ENCODE measurements around the gene NDUFB10.

The NDUFB10 gene

GRCh38 chr16:1973461-1974156 lies 14.3 kb downstream of the NDUFB10 start:
- no peak for DNase-seq

GRCh38 chr16:1974157-1975070 lies 15.1 kb downstream of the NDUFB10 start:
- DNase-seq, result no peak

GRCh38 chr16:1975432-1976215 lies 16.3 kb downstream of the NDUFB10 start:
- DNase-seq, result no peak

DNA sequence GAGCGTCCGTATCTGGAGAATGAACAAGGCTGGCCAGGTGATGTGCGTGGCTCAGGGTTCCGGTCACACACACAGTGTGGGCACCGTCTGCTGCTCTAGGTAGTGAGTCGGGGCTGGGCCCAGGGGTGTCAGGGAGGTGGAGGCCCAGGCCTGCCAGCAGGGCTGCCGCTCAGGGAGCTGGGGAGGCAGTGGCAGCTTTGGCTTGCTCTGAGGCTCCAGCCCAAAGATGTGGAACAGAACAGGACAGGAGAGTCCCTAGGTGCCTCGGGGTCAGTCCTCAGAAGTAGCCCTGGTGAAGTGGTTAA lies 16.8 kb downstream of the NDUFB10 start:
- no peak for DNase-seq

DNA sequence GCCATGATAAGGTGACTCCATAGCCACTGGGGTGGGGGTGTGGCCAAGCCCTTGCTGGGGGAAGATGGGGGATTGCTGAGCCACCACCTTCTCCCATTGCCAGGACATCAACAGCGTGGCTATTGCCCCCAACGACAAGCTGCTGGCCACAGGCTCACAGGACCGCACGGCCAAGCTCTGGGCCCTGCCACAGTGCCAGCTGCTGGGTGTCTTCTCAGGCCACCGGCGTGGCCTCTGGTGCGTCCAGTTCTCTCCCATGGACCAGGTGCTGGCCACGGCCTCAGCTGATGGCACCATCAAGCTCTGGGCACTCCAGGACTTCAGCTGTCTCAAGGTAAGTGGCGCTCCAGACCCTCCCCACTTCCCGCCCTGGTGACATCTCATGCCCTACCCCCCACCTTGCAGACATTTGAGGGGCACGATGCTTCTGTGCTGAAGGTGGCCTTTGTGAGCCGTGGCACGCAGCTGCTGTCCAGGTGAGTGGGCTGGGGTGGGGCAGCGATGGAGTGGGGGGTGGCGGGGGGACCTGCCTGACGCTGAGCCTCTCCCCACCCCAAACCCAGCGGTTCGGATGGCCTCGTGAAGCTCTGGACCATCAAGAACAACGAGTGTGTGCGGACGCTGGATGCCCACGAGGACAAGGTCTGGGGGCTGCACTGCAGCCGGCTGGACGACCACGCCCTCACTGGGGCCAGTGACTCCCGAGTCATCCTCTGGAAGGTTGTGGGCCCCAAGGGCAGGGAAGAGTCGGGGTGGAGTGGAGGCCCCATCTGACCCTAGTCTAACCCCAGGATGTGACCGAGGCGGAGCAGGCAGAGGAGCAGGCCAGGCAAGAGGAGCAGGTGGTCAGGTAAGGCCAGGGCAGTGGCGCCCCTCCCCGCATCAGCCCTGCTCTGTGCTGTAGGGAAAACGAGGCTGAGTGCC lies 17.9 kb downstream of the NDUFB10 start:
- no peak for DNase-seq

DNA sequence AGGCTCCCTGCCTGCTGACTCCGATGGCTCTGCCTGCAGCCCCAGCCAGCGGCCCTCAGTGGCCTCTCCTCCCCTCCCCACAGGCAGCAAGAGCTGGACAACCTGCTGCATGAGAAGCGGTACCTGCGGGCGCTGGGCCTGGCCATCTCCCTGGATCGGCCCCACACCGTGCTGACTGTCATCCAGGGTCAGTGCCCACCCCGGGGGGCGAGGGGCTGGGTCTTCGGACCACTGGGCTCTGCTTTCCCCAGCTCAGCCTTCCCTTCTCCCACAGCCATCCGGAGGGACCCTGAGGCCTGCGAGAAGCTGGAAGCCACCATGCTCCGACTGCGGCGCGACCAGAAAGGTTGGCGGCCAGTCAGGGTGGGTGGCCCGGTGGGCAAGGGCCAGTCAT lies 18.5 kb downstream of the NDUFB10 start:
- no peak for DNase-seq

DNA sequence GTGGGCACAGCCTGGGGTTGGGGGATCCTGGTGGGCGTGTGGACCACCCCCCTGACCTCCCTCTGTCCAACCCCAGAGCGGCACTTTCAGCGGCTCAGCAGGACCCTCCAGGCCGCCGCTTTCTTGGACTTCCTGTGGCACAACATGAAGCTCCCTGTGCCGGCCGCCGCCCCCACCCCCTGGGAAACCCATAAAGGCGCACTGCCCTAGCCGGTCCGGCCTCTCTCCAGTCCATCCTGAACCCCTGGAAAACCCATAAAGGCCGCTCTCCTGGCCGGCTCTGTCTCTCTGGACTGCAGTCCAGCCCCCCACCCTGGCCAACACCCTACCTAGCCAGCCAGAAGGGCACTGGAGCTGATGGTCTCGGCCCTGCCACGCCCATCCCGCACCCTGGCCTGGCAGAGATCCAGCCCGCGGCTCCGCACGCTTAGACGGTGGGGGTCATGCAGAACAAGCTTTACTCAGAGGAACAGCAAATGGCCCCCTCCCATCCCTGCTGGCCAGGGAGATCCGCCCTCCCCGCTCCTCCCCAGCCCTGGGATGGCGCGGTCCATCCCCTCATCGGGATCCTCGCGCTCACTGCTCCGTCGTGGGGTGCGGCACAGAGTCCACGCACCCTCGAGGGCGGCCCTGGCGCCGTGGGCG lies 19.3 kb downstream of the NDUFB10 start:
- DNase-seq, result no peak

GRCh38 chr16:1979271-1980029 lies 20.1 kb downstream of the NDUFB10 start:
- no peak for DNase-seq

DNA sequence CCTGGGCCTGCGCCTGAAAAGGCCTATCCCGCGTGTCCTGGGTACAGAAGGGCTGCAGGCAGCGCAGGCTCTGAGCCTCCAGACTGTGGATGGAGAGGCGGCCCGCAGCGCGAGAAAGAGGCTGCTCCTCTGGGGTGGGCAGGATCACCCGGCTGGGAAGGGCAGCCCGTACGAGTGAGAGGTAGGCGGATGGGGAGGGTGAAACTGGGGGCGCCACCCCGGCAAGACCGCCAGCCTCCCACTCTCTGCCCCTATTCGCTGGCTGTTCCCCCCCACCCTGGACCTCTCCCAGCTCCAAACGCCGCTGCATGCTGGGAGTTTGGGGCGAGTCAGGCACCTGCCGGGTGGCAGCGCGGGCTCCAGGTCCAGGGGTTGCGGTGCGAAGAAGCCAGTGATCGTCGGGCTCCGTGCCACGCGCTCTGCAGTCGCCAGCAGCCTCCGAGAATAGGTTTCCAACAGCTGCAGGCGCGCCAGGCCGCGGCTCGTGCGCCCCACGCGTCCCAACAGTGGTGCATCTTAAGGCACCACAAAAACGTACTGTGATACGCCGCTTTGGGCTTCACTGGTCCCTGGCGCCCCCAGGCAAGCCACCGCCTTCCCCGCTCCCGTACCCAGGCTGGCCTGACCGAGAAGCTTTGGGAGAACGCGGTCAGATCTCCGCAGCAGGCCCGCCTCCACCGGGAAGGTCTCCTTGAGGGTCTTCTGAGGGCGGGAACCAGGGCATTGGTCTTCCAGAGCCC lies 20.9 kb downstream of the NDUFB10 start:
- DNase-seq, result no peak

- no peak for DNase-seq
Observed at GRCh38 chr16:1980770-1981087, 21.4 kb downstream of the NDUFB10 start.

GRCh38 chr16:1981398-1981836 lies 22.1 kb downstream of the NDUFB10 start, which contains the start of gene NOXO1:
NOXO1 (minus strand) TSS chr16:1981469; CDS start chr16:1981179, 290 bp downstream.
- no peak for DNase-seq

DNA sequence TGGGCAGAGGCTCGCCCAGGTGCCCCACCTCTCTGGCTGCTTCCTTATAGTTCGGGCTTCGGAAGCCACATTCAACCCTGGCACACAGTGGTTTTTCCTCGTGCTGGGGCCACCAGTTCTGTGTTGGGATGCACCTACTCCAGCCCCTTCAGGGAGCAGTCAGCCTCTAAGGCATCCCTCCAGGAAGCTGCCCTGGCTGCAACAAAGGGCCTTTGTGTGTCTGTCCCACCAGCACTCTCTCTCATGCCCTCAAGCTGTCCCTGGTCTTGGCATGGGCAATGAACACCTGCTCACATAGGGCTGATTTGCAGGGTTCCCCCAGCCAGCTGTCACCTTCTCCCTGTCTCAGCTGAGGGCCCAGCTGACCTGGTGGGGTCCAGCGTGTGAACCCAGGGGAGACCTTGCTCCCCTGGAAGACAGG lies 22.7 kb downstream of the NDUFB10 start:
- DNase-seq, result no peak

DNA sequence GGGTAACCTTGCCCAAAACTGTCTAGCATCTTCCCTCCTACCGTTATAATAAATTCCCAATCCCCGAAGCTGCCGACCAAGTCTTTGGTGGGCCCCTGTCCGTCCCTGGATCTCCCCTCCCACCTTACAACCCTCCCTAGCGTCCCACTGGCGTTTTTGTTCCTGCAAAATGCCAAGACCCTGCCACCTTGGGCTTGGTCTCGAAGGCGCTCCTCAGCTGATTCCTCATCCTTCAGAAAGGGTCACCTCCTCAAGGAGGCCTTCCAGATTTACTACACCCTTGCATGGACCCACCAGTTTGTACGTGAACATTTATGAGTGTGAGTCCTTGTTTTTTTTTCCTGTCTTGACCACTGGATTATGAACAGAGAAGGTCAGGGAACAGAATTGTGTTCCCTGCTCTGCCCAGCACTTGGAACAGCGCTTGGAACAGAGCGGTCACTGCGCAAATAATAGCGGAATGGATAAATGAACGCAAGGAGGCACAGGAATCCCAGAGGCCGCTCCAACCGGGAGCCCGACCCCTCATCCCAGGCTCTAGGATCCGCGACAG lies 23.7 kb downstream of the NDUFB10 start:
- DNase-seq, result no peak

GRCh38 chr16:1983544-1984346 lies 24.4 kb downstream of the NDUFB10 start, which contains the start of gene GFER:
GFER (plus strand) TSS chr16:1984193; CDS start chr16:1984219, 26 bp downstream.
- DNase-seq, result peak in 1 of 2 experiments; percentile 34

DNA sequence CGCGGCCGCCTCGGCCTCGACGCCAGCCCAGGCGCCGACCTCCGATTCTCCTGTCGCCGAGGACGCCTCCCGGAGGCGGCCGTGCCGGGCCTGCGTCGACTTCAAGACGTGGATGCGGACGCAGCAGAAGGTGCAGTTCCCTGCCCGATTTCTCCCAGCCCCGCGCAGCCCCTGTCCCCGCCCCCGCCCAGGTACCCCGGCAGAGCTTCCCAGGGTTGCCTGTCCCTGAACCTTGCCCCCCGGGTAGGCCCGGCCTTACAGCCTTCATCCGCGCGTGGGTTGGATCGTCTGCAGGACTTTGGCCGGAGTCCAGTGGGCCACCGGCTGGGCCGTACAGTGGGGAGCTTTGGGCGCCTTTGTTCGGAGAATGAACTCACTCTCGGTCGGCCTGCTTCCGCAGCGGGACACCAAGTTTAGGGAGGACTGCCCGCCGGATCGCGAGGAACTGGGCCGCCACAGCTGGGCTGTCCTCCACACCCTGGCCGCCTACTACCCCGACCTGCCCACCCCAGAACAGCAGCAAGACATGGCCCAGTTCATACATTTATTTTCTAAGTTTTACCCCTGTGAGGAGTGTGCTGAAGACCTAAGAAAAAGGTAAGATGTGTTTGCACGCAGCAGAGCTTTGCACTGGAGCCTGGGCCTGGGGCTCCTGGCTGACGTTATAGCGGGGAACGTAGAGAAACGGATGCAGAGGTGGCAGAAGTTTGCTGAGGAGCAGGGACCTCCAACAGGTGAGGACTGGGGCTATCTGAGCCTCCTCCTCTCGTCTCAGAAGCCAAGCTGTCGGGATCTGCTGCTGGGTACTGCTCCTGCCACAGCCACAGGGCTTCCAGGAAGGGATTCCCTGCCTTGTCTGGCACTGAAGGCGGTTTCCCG lies 25.2 kb downstream of the NDUFB10 start:
- no peak for DNase-seq

GRCh38 chr16:1985466-1986150 lies 26.3 kb downstream of the NDUFB10 start:
- DNase-seq, result no peak

GRCh38 chr16:1987198-1987597 lies 27.9 kb downstream of the NDUFB10 start:
- DNase-seq, result no peak

Data from cerebellar nuclear complex (tissue), 1 donor.